ENCODE measurements around the gene CACNA2D3.
"Not testable (repeated sequence)": the region's sequence is repeated elsewhere in the genome, so short reads cannot be mapped to it uniquely, and the experiment has no call there.

The CACNA2D3 gene

DNA sequence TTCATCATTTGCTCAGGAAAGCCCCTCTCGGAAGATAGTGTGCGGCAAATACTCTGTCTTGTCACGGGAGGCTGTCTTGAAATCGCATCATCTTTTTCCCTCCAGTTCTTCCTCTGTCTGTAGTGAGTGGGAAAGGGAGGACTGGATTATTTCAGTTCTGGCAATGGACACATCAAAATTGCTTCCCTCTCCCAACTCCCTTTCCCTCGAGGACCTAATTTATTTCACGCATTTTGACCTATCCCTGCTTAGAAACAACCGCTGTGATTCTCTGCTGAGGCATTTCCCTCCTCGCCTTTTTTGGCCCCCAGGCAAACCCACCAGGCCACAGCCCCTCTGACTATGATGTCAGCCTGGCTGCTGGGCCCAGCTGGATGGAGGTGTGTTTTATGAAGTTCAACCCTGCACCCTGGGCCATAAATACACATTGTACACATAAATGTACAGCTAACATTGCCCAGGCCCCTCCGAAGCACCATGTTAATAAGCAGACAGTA is 944.2 kb downstream of the CACNA2D3 start:
- no peak for DNase-seq

DNA sequence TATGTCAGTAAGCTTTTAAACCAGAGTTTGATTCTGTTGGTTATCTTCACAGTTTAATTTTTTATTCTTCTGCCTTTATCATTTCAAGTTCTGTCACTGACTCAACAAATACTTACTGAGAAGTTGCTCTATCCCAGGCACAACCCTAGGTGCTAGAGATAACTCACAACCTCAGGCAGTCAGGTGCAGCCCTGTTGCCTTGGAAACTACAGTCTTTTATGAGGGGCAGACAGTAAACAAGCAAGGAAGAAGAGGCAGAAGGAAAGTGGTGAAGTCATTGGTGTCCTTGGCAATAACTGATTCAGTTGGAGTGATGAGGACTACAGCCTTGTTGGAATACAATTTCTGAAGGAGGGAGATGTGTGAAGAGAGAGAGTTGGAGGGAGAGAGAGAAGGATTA is 947.6 kb downstream of the CACNA2D3 start:
- DNase-seq: no peak

- no peak for DNase-seq
These were observed 952.4 kb downstream of the CACNA2D3 start for GRCh38 chr3:55074796-55075195.

GRCh38 chr3:55075846-55076245 is 953.5 kb downstream of the CACNA2D3 start:
- no peak for DNase-seq

GRCh38 chr3:55077726-55078125 is 955.4 kb downstream of the CACNA2D3 start:
- DNase-seq: no peak

- DNase-seq: no peak
These were observed 956.5 kb downstream of the CACNA2D3 start for GRCh38 chr3:55078876-55079275.

- DNase-seq: no peak
These were observed 962.9 kb downstream of the CACNA2D3 start for GRCh38 chr3:55085231-55085630.

DNA sequence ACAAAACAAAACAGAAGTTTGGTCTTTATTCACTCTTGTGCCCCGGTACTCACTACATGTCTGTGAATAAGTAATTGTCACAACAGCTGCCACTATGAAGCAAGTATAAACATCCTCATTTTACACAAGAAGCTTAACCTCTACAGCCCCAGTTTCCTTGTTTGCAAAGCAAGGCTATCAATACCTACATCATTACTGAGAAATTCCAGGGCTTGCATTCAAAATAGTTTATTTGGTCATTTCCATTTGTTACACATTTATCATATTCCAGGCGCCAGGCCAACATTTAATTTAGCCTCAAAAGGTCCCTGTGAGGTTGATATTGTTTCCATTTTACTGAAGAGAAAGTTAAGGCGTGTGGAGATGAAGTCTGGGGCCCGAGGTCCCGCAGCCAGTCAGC is 966.9 kb downstream of the CACNA2D3 start:
- no peak for DNase-seq

DNA sequence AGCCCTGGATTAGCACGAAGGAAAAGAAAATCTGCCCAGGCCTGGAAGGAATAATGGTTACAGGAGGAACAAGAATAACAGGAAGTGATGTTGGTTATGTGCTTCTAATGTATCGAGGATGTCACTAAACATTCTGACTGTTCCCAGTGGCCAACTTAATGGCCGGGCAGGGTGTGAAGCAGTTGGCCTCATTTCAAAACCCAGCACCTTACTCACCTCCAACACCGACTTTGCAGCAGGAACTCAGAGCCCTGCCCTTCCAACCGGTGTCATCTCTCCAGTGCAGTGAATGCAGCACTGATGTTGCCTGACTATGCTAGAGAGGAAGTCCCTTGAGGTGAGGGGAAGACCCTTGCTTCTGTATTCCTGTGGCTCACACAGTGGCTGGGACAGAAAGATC is 967.9 kb downstream of the CACNA2D3 start:
- no peak for DNase-seq

DNA sequence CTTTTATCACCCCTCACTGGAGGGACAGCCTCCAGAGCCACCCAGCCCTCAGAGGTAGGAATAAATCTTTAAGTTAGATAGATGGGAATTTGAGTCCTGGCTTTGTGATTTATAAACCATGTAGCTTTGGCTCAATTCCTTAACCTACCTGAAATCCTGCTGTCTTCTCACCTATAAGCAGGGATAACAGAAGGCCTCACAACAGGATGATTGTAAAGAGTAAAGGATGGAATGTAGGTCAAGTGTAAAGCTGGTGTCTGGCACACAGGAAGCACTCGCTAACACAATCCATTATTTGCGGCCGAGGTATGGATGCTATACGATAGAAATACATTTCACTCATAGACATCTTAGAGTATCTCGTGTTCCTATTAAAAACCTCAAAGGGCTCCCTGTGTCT is 968.4 kb downstream of the CACNA2D3 start:
- DNase-seq: no peak

- no peak for DNase-seq
These were observed 969.3 kb downstream of the CACNA2D3 start for GRCh38 chr3:55091381-55092225.

DNA sequence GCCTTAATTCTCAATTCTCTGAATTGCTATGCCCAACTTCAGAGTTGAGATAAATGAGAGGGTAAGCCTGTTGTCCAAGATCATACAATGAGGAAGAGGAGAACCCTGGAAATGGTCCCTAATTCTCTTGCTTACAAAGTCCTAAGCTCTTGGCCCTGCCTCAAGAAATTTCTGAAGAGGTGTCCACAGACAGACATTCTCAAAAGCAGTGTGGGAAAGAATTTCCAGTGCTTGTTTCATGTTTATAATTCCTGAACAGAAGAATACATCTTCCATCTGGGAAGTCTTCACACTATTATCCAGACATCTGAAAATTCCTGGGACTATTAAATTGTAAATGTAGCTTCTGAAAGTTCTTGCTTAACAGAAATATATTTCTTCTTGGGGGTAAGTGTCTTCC is 972.3 kb downstream of the CACNA2D3 start:
- no peak for DNase-seq

- DNase-seq: no peak
These were observed 975.1 kb downstream of the CACNA2D3 start for GRCh38 chr3:55097441-55097840.

GRCh38 chr3:55105647-55106046 is 983.3 kb downstream of the CACNA2D3 start:
- DNase-seq: no peak

DNA sequence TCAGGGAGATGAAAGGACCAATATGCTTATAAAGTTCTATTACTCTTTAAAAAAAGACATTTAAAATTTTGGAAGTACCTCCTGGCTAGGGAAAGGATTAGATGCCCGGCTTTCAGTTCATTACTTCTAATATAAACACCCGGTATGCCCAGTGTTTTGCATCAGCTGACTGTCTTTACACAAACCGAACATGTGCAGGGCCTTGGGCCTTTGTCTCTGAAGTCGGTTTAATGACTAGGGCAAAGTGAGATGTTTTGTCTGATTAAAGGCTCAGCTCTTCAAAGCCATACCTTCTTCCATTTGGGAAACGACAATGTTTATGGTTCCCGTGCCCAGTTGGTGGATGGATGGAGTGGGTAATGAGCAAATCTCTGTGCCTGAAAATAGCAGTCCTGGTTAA is 984.8 kb downstream of the CACNA2D3 start:
- no peak for DNase-seq

GRCh38 chr3:55111906-55112305 is 989.6 kb downstream of the CACNA2D3 start:
- not testable (repeated sequence) for DNase-seq

DNA sequence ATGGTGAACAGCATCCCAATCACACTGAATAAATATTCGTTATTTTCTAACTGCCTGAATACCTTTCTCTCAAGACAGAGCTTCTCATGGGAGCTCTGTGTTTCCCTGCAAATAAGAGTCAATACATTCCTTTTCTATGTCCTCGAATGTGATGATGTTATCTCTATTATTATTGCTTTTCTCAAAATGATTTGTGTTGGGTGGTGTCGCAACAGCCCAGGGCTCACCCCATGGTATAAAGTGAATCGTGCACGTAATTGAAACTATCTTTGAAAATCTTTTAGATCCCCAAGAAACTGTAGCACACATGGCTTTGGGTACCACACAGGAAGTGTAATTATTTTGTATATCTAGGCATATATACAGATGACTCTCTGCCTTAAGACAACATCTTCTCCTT is 996.1 kb downstream of the CACNA2D3 start:
- DNase-seq: no peak

DNA sequence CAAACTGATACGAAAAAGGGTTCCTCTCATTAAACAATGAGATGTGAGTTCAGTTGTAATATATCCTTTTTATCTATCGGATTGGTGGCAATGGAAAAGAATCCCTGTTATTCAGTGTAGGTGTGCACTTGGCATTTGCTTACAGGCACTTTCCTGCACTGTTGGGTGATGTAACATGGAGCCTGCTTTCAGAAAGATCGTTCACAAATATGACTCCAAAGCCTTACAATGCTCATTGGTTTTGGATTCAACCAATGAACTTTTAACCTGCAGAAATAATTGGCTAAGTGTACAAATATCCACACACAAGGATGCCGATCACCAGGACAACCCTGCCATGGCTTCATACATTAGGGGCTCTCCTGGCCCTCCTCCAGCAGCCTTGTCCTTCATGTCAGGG is 996.9 kb downstream of the CACNA2D3 start:
- DNase-seq: no peak

DNA sequence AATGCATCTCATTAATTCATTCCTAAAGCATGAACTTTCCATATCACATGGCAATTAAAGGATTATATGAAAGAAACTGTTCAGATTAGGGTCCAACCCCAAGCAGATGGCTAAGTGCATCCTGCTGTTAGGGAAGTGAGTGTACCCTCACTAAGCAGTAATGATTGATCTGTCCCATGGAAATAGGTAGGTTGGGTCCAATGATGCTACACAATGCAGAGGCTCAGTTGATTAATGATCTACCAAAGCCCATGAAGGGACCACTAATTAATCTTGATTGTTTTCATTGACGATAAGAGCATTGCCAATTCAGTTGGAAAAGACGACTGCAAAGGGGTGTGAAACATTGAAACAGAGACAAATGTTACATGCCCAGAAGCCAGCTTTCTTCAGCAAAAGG is 1000.0 kb downstream of the CACNA2D3 start:
- DNase-seq: no peak
